ENCODE results near the gene CASD1. TPM values are rescaled to one million over a fixed set of nuclear protein-coding genes. Genes with fewer than 3 reads are reported as not detected.

Gene CASD1
- total and polyA plus RNA-seq, 10 donors, result 11.3 to 39.0 (median 28.5) TPM

DNA sequence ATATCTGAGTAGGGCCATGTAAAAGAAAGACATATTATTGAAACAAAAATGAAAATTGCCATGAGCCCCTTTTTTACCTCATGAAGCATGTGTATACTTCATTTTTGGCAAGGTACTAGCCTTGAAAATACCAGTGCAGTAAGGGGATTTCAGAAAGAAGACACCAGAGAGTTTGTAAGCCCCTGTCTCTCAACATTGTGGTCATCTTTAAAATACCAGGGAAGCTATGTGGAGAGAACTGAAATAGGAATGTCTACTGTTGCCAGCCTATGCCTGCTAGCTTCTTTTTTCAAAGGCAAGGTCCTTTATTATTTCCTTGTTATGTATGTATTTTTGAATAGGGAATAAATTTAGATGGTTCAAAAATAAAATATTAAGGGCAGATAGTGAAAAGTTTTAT lies 57.8 kb downstream of the CASD1 start:
- intact Hi-C loops (cut with DNase I; ENCODE audit: low total_unique reads), result no loop called here
- TF ChIP-seq, protein P1, sequence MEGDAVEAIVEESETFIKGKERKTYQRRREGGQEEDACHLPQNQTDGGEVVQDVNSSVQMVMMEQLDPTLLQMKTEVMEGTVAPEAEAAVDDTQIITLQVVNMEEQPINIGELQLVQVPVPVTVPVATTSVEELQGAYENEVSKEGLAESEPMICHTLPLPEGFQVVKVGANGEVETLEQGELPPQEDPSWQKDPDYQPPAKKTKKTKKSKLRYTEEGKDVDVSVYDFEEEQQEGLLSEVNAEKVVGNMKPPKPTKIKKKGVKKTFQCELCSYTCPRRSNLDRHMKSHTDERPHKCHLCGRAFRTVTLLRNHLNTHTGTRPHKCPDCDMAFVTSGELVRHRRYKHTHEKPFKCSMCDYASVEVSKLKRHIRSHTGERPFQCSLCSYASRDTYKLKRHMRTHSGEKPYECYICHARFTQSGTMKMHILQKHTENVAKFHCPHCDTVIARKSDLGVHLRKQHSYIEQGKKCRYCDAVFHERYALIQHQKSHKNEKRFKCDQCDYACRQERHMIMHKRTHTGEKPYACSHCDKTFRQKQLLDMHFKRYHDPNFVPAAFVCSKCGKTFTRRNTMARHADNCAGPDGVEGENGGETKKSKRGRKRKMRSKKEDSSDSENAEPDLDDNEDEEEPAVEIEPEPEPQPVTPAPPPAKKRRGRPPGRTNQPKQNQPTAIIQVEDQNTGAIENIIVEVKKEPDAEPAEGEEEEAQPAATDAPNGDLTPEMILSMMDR (IDR thresholded peaks at IDR 0.05 in 8 of 11, conservative IDR thresholded peaks at IDR 0.05 in 3 of 11), result no peak
- TF ChIP-seq POLR2A (IDR thresholded peaks at IDR 0.05) (no peak), POLR2AphosphoS5 (IDR thresholded peaks at IDR 0.05) (no peak)
- Histone ChIP-seq H3K4me3 (no peak overlapping the region), H3K27me3 (replicated peaks in 1 of 7) (no peaks in the 10 kb centered on the region), H3K36me3 (peaks cover 0 to 12% (median 0%) of the 10 kb centered on the region in 6 donors), H3K9me3 (peaks cover 0 to 14% (median under 1%) of the 10 kb centered on the region in 8 donors), H3K27ac (no peak overlapping the region), H3K4me1 (no peaks in the 10 kb centered on the region)
- no peak for DNase-seq

GRCh38 chr7:94571816-94572215 lies 62.2 kb downstream of the CASD1 start:
- TF ChIP-seq, protein P1 (IDR thresholded peaks at IDR 0.05 in 8 of 11, conservative IDR thresholded peaks at IDR 0.05 in 3 of 11), result no peak
- no peak for TF ChIP-seq POLR2AphosphoS5 (IDR thresholded peaks at IDR 0.05)
- TF ChIP-seq POLR2A (IDR thresholded peaks at IDR 0.05), result no peak
- no peak overlapping the region for H3K4me3 ChIP-seq
- no peaks in the 10 kb centered on the region for H3K4me1 ChIP-seq
- H3K36me3 ChIP-seq, result peaks cover 0 to 42% (median 11%) of the 10 kb centered on the region in 6 donors
- H3K9me3 ChIP-seq, result peaks cover 2 to 56% (median 38%) of the 10 kb centered on the region in 8 donors
- intact Hi-C loops (cut with DNase I; ENCODE audit: low total_unique reads), result no loop called here
- no peak overlapping the region for H3K27ac ChIP-seq
- no peaks in the 10 kb centered on the region for H3K27me3 ChIP-seq (replicated peaks in 1 of 7)
- DNase-seq, result no peak

GRCh38 chr7:94575646-94576045 lies 66.0 kb downstream of the CASD1 start:
- Histone ChIP-seq H3K9me3 (peaks cover 2 to 46% (median 35%) of the 10 kb centered on the region in 8 donors), H3K27me3 (replicated peaks in 1 of 7) (no peaks in the 10 kb centered on the region), H3K4me3 (no peak overlapping the region), H3K4me1 (no peaks in the 10 kb centered on the region), H3K36me3 (peaks cover 0 to 70% (median 11%) of the 10 kb centered on the region in 6 donors), H3K27ac (no peak overlapping the region)
- intact Hi-C loops (cut with DNase I; ENCODE audit: low total_unique reads), result no loop called here
- 94 to 96% (median 96%) methylated on average over 2 of the region's 2 CpGs for WGBS, 5 donors
- TF ChIP-seq, protein P1 (IDR thresholded peaks at IDR 0.05 in 8 of 11, conservative IDR thresholded peaks at IDR 0.05 in 3 of 11), result no peak
- no peak for DNase-seq

- peaks cover 2 to 46% (median 35%) of the 10 kb centered on the region in 8 donors for H3K9me3 ChIP-seq
- H3K4me1 ChIP-seq, result no peaks in the 10 kb centered on the region
- intact Hi-C loops (cut with DNase I; ENCODE audit: low total_unique reads), result no loop called here
- no peak overlapping the region for H3K27ac ChIP-seq
- DNase-seq, result no peak
- 90 to 98% (median 97%) methylated on average over 2 of the region's 2 CpGs for WGBS, 5 donors
- H3K27me3 ChIP-seq (replicated peaks in 1 of 7), result no peaks in the 10 kb centered on the region
- TF ChIP-seq, protein P1 (IDR thresholded peaks at IDR 0.05 in 8 of 11, conservative IDR thresholded peaks at IDR 0.05 in 3 of 11), result no peak
- TF ChIP-seq POLR2AphosphoS5 (IDR thresholded peaks at IDR 0.05) (no peak), POLR2A (IDR thresholded peaks at IDR 0.05) (no peak)
- H3K36me3 ChIP-seq, result peaks cover 0 to 64% (median 11%) of the 10 kb centered on the region in 6 donors
- H3K4me3 ChIP-seq, result no peak overlapping the region
Observed at GRCh38 chr7:94576316-94576715, 66.7 kb downstream of the CASD1 start.
